Tibial nerve (tissue), 4 donors: ENCODE data around the gene CARD9. TPM values are rescaled to one million over a fixed set of nuclear protein-coding genes. Genes with fewer than 3 reads are reported as not detected.

Source experiments
- DNase-seq, 2 donors: peaks; one replicate each; pipeline ENCODE4 v3.0.0-alpha.2; 2019; ENCODE audit warnings: low spot score in 2 of 2
- H3K27ac ChIP-seq, 4 donors: fragments of 200-600 bp; sonication (generic) in 3 of 4; one replicate each; pipeline ENCODE4 v1.5.1; 2017 to 2019; ENCODE audit warnings: mild to moderate bottlenecking in 1 of 4
- H3K27me3 ChIP-seq, 2 donors: fragments of 200-600 bp; sonication (generic) in 1 of 2; one replicate each; pipeline versions ENCODE4 v1.5.1 to v1.6.0; 2017 to 2019
- H3K36me3 ChIP-seq, 3 donors: fragments of 200-600 bp; sonication (generic); one replicate each; pipeline ENCODE4 v1.5.1; 2018 to 2019
- H3K4me1 ChIP-seq, 4 donors: fragments of 200-600 bp; sonication (generic) in 3 of 4; one replicate each; pipeline ENCODE4 v1.5.1; 2017 to 2019
- H3K4me3 ChIP-seq, 4 donors: fragments of 200-600 bp; sonication (generic) in 3 of 4; one replicate each; pipeline ENCODE4 v1.5.1; 2017 to 2019; ENCODE audit warnings: mild to moderate bottlenecking in 1 of 4, moderate library complexity in 1 of 4
- H3K9me3 ChIP-seq, 4 donors: fragments of 200-600 bp; sonication (generic) in 3 of 4; one replicate each; pipeline ENCODE4 v1.5.1; 2017 to 2019
- CTCF ChIP-seq, 5 experiments: fragments of 200-600 bp in 3 of 5; fragments of 450-650 bp in 2 of 5; sonication (generic) in 3 of 5; IDR thresholded peaks; one replicate each; pipeline ENCODE4 v1.5.1; 2016 to 2019; ENCODE audit warnings: antibody characterized with exemption in 5 of 5, mild to moderate bottlenecking in 3 of 5, moderate library complexity in 2 of 5
- EP300 ChIP-seq, 2 donors: sonication (generic); formaldehyde crosslinking; IDR thresholded peaks; one replicate each; pipeline ENCODE4 v1.6.1; 2017; ENCODE audit warnings: antibody characterized with exemption in 2 of 2, mild to moderate bottlenecking in 1 of 2
- POLR2A ChIP-seq, 2 donors: fragments of 450-650 bp; IDR thresholded peaks; one replicate each; pipeline ENCODE4 v1.6.1; 2017; ENCODE audit warnings: antibody characterized with exemption in 2 of 2, mild to moderate bottlenecking in 2 of 2, moderate library complexity in 2 of 2
- WGBS, 2 donors: methylation state at CpG; one replicate each; pipeline ENCODE4 v1.1.5; 2018; 5-methylcytosine and 5-hydroxymethylcytosine counted together
- total RNA-seq, 4 donors: library from RNA; depleted of rRNA; stranded (reverse); fragments of >200 nt; gene quantifications; one replicate each; pipeline ENCODE4 v1.1.0, GENCODE V29; 2016

Gene CARD9
- total RNA-seq, 4 donors from 2014 or later, result 3.1 to 19.8 (median 3.1) TPM

- DNase-seq, result no peak
- no peaks in the 10 kb centered on the region for H3K36me3 ChIP-seq
- 86 to 87% methylated on average over 7 to 16 of the region's 16 CpGs for WGBS, 2 donors
- TF ChIP-seq CTCF (IDR thresholded peaks at IDR 0.05), result no peak
- peaks cover 0 to 10% (median 0%) of the 10 kb centered on the region in 4 donors for H3K4me1 ChIP-seq
- H3K27me3 ChIP-seq, result no peaks in the 10 kb centered on the region
- peaks cover 0 to 16% (median 0%) of the 10 kb centered on the region in 4 donors for H3K9me3 ChIP-seq
- no peak overlapping the region for H3K27ac ChIP-seq
- H3K4me3 ChIP-seq, result no peak overlapping the region
Observed at GRCh38 chr9:136318776-136319241, 54.7 kb downstream of the CARD9 start.

GRCh38 chr9:136318111-136318775, 55.2 kb downstream of the CARD9 start:
- H3K4me1 ChIP-seq, result peaks cover 0 to 4% (median 0%) of the 10 kb centered on the region in 4 donors
- H3K27me3 ChIP-seq, result no peaks in the 10 kb centered on the region
- no peak for DNase-seq
- H3K4me3 ChIP-seq, result no peak overlapping the region
- 67 to 68% methylated on average over 15 to 17 of the region's 21 CpGs for WGBS, 2 donors
- H3K27ac ChIP-seq, result no peak overlapping the region
- no peaks in the 10 kb centered on the region for H3K36me3 ChIP-seq
- H3K9me3 ChIP-seq, result peaks cover 0 to 16% (median 0%) of the 10 kb centered on the region in 4 donors
- TF ChIP-seq EP300 (IDR thresholded peaks at IDR 0.05) (no peak), POLR2A (IDR thresholded peaks at IDR 0.05) (no peak), CTCF (IDR thresholded peaks at IDR 0.05) (no peak)

GRCh38 chr9:136317695-136318094, 55.8 kb downstream of the CARD9 start:
- Histone ChIP-seq H3K27me3 (no peaks in the 10 kb centered on the region), H3K9me3 (peaks cover 0 to 16% (median 0%) of the 10 kb centered on the region in 4 donors), H3K4me1 (no peaks in the 10 kb centered on the region), H3K4me3 (no peak overlapping the region), H3K36me3 (no peaks in the 10 kb centered on the region), H3K27ac (no peak overlapping the region)
- DNase-seq, result no peak
- TF ChIP-seq CTCF (IDR thresholded peaks at IDR 0.05) (no peak), EP300 (IDR thresholded peaks at IDR 0.05) (no peak), POLR2A (IDR thresholded peaks at IDR 0.05) (no peak)
- WGBS, 2 donors, result 80 to 83% methylated on average over 16 of the region's 16 CpGs

- 86 to 90% methylated on average over 12 to 13 of the region's 13 CpGs for WGBS, 2 donors
- no peaks in the 10 kb centered on the region for H3K4me1 ChIP-seq
- H3K9me3 ChIP-seq, result peaks cover 0 to 16% (median 0%) of the 10 kb centered on the region in 4 donors
- DNase-seq, result no peak
- no peak overlapping the region for H3K27ac ChIP-seq
- TF ChIP-seq CTCF (IDR thresholded peaks at IDR 0.05), result no peak
- H3K4me3 ChIP-seq, result no peak overlapping the region
- no peaks in the 10 kb centered on the region for H3K27me3 ChIP-seq
- H3K36me3 ChIP-seq, result no peaks in the 10 kb centered on the region
Observed at GRCh38 chr9:136316896-136317676, 56.4 kb downstream of the CARD9 start.

- no peaks in the 10 kb centered on the region for H3K4me1 ChIP-seq
- TF ChIP-seq EP300 (IDR thresholded peaks at IDR 0.05) (no peak), CTCF (IDR thresholded peaks at IDR 0.05) (no peak), POLR2A (IDR thresholded peaks at IDR 0.05) (no peak)
- DNase-seq, result no peak
- H3K4me3 ChIP-seq, result no peak overlapping the region
- no peak overlapping the region for H3K27ac ChIP-seq
- peaks cover 0 to 5% of the 10 kb centered on the region in 2 donors for H3K27me3 ChIP-seq
- H3K36me3 ChIP-seq, result no peaks in the 10 kb centered on the region
- WGBS, 2 donors, result 86 to 95% methylated on average over 22 to 23 of the region's 23 CpGs
- H3K9me3 ChIP-seq, result peaks cover 0 to 15% (median 0%) of the 10 kb centered on the region in 4 donors
Observed at GRCh38 chr9:136316271-136316751, 57.2 kb downstream of the CARD9 start.
